Hypothalamus (tissue), 51 donors: ENCODE data around the gene STK10.

Source experiments
- DNase-seq, 51 donors: peaks; one replicate each; lab custom pipeline; 2025; lab: John Stamatoyannopoulos, UW

STK10 gene

DNA sequence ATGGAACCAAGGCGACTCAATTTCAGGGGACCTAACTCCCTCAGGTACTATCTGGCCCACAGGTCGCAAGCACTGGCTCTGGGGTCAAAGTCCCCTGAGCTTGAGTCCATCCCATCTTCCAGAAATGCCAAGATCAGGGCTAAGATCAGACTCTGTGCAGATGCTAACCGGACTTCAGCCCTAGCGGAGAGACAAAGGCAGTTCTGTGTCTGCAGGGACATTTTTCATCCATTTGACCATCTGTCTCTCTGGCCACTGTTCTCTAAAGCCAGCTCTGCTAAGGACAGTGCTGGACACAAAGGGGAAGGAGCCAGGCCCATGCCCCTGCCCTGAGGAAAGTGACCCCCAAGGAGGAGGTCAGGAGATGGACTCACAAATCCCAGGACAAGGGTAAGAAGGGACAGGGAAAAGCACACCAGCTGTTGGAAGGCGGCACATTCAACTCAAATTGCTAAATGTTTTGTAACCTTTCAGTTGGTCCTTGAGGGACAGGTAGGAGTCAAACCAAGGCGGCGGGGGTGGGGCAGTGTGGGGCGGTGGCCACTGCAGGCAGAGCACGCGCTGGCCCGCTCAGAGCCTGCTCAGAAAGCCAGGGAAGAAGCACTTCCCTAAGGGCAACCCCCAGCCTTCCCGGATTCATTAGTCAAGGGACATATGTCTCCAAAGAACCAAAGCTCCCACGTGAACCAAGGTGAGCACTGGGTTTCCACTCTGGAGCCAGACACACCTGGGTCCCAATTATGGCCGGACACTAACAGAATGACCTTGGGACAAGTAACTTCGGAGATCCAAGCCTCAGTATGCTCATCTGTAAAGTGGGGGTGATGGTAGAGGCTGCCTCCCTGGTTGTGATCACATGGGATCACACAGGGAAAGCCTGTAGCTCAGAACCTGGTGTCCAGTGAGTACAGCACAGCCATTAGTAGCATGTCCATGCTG lies 42.8 kb downstream of the STK10 start:
- peak in 8 of 51 donors; percentile 9 to 49 (median 22) for DNase-seq

- peak in 25 of 51 donors; percentile 9 to 67 (median 37) for DNase-seq
Measured at GRCh38 chr5:172144291-172144815, 43.7 kb downstream of the STK10 start.

- DNase-seq = no peak
Measured at GRCh38 chr5:172143875-172144274, 44.1 kb downstream of the STK10 start.

DNA sequence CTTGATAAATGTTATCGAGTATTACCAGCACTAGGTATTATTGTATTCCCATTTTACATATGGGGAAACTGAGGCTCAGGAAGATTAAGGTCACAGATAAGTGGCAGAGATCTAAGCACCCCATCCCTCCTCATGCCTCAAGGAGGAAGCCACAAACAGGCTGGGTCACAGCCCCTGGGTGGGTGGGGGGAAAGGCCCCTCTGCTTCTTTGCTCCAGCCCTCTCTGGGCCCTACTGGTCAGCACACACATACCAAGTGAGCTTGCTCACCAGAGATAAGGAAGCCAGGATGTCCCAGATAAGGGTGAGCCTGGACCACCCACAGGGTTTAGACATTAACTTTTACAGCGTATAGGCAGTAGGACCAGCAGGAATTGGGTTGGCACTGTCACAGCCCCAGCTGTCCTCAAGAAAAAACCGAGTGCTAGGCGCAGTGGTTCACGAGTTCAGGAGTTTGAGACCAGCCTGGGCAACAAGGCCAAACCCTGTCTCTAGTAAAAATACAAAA lies 45.3 kb downstream of the STK10 start:
- no peak for DNase-seq

DNA sequence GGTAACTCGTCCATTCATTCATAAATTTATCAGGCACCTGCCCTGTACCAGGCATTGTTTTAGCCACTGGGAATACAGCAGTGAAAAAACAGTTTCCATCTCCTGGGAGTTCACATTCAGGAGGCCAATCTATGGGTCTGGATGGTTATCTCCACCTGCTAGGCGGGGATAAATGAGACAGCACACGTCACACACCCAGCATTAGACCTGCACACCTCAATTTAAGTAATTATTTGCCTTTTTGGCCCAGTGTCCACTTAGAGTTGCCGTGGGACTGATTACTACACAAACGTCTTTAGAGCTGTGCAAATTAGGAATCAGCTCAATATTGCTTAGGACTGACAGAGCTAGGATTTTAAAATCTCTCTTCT lies 46.1 kb downstream of the STK10 start:
- DNase-seq = no peak

GRCh38 chr5:172140866-172141265 lies 47.2 kb downstream of the STK10 start:
- DNase-seq = no peak

DNA sequence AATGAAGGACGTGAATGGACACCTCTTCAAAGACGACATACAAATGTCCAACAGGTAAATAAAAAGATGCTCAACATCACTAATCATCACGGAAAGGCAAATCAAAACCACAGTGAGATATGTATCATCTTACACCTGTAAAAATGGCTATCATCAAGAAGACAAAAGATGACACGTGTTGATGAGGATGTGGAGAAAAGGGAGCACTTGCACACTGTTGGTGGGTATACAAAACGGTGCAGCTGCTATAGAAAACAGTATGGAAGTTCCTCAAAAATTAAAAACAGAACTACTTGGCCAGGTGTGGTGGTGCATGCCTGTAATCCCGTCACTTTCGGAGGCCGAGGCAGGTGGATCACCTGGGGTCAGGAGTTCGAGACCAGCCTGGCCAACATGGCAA lies 47.9 kb downstream of the STK10 start:
- no peak for DNase-seq

- no peak for DNase-seq
Measured at GRCh38 chr5:172137046-172137445, 51.0 kb downstream of the STK10 start.

DNA sequence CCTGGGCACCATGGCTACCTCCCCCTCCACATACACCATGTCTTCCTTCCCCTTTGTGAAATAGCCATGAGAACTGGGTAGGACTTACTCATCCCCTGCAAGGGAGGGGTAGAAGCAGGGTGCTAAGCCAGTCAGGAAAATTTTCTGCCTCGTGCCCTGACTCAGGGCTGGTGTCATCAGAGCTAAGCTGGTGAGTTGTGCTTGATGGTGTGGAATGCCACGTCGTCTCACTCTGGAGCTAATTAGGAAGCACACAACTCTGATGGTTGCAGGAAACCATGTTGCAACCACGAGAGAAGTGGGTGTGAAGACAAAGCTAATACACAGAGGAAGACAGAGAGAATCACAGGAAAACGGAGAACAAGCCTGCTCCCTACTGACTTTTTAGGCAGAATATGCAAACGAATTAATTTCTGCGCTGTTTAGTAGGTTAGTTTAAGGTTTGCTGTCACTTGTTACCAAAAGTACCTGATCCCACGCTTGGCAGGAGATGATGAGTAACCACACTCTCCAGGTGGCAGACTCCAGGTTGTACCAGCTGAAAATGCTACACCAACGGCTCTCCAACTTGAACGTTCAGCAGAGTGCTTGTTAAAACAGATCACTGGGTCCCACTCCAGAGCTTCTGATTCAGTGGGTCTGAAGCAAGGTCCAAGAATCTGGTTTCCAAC lies 54.5 kb downstream of the STK10 start:
- DNase-seq = peak in 2 of 51 donors; percentile 10 to 24

GRCh38 chr5:172131690-172132089 lies 56.3 kb downstream of the STK10 start:
- DNase-seq = no peak

- no peak for DNase-seq
Measured at GRCh38 chr5:172129256-172129910, 58.6 kb downstream of the STK10 start.

GRCh38 chr5:172127581-172127980 lies 60.4 kb downstream of the STK10 start:
- DNase-seq = no peak

GRCh38 chr5:172123269-172123692 lies 64.7 kb downstream of the STK10 start:
- DNase-seq = peak in 39 of 51 donors; percentile 8 to 80 (median 50)

GRCh38 chr5:172119921-172120688 lies 67.9 kb downstream of the STK10 start:
- no peak for DNase-seq

DNA sequence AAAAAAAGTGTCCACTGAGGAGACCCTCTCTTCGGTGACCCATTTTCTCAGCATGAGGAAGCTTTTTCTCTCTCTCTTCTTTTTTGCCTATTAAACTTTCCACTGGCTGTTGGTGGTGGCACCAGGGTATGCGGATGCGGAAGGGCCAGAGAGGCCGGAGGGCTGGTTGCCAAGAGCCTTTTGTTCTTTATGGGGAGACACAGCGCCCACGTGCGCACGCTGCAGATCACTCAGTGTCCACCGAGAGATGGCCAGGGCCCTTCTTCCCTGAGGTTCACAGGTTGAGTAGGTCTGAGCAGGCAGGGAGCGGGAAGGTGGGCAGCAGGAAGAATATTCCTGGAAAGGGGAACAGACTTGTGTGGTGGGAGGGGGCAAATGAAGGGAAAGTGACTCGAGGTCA lies 69.1 kb downstream of the STK10 start:
- no peak for DNase-seq

GRCh38 chr5:172117977-172118701 lies 69.9 kb downstream of the STK10 start:
- no peak for DNase-seq

DNA sequence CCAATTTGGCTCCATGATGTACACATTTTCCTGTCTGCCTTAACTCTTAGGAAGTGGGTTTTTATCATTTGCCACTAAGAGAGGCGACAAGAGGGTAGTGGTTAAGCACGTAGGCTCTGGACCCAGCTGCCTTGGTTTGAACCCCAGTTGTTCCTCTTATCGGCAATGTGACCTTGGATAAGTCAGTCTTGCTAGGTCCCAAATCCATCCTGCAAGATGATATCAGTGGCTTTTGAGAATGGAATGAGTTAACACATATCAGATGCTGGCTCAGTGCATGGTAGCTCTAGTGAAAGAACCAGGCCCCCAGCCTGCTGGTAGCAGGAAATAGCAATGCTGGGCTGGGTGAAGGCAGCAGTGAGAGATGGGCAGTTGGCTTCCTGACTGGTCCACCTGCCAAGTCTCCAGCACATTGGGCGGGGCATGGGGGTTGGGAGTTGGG lies 72.5 kb downstream of the STK10 start:
- no peak for DNase-seq

DNA sequence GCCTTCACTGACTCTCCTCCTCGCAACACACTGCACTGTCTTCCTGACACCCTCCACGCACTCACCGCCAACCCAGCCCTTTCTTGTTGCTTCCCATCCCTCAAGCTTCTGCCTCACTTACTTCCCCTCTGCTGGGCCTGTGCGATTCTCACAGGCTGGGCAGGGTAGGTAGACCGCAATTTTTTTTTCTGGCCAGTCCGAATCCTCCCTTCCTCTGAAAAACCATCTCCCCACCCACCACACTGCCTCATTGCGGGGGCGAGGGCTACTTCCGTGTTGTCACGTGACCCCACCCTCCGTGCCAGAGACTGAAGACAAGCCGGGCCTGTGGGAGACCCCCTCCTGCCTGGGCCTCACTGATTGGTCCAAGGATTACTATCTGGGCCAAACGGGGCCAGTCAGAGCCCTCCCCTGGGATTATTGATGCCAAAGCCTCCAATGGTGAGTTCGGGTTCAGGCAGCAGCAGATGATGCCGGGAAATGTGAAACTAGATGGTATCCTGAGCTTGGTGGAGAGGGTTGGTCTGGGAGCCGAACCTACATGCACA lies 73.1 kb downstream of the STK10 start:
- DNase-seq = peak in 1 of 51 donors; percentile 13

DNA sequence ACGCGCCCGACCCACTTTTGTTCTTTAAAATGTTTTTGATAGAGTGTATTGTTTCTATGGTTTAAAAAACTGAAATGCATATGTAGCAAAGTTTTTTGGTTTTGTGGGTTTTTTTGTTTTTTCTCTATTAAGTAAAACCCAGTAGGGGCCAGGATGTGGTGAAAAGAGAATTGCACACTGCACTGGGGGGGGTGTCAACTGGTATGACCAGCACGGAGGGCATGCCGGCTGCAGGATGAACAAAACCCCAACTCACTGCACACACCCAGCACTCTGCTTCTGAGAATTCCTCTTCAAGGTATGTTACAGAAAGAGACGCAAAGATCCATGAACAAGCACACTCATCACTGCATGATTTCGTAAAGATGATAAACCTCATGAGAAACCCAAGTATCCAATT lies 75.0 kb downstream of the STK10 start:
- no peak for DNase-seq
